Lower leg skin (tissue), 4 donors: ENCODE data around the gene OR10X1. TPM values are rescaled to one million over a fixed set of nuclear protein-coding genes. Genes with fewer than 3 reads are reported as not detected.

Experiments
- DNase-seq, 2 donors: peaks; one replicate each; pipeline ENCODE4 v3.0.0-alpha.2; 2019; ENCODE audit warnings: low spot score in 2 of 2
- H3K4me3 ChIP-seq: fragments of 200-600 bp; sonication (generic); 2 replicates; pipeline ENCODE4 v1.5.1; 2017; ENCODE audit warnings: mild to moderate bottlenecking, low read depth; ENCODE audit not compliant: poor library complexity, severe bottlenecking
- CTCF ChIP-seq, 3 donors: fragments of 450-650 bp; IDR thresholded peaks; one replicate each; pipeline ENCODE4 v1.5.1; 2016; ENCODE audit warnings: antibody characterized with exemption in 3 of 3, mild to moderate bottlenecking in 3 of 3, moderate library complexity in 2 of 3
- POLR2A ChIP-seq, 2 donors: fragments of 450-650 bp; IDR thresholded peaks; one replicate each; pipeline ENCODE4 v1.6.1; 2016 to 2017; ENCODE audit warnings: antibody characterized with exemption in 2 of 2, mild to moderate bottlenecking in 1 of 2, moderate library complexity in 1 of 2
- WGBS, 2 donors: methylation state at CpG; one replicate each; pipeline ENCODE4 v1.1.5; 2018; 5-methylcytosine and 5-hydroxymethylcytosine counted together
- intact Hi-C: fragments of 100-400 bp; cut with DNase I; formaldehyde crosslinking; loops from one replicate; pipeline ENCODE4 v1.15.0; 2023; ENCODE audit warnings: low total_unique reads
- total RNA-seq, 4 donors: library from RNA; depleted of rRNA; stranded (reverse); fragments of >200 nt; gene quantifications; one replicate each; pipeline ENCODE4 v1.1.0, GENCODE V29; 2016

Gene OR10X1
- total RNA-seq, 4 donors from 2014 or later = not detected

GRCh38 chr1:158564608-158565007 is 15.1 kb downstream of the OR10X1 start:
- no peak for TF ChIP-seq CTCF (IDR thresholded peaks at IDR 0.05)
- TF ChIP-seq POLR2A (IDR thresholded peaks at IDR 0.05) = no peak
- no peak for DNase-seq
- intact Hi-C loops = no loop called here
- 48 to 63% methylated on average over 2 of the region's 2 CpGs for WGBS, 2 donors
- H3K4me3 ChIP-seq = no peak overlapping the region

- no peak for DNase-seq
- H3K4me3 ChIP-seq = no peak overlapping the region
- intact Hi-C loops = no loop called here
- 75 to 81% methylated on average over 2 of the region's 2 CpGs for WGBS, 2 donors
- no peak for TF ChIP-seq CTCF (IDR thresholded peaks at IDR 0.05)
- no peak for TF ChIP-seq POLR2A (IDR thresholded peaks at IDR 0.05)
These were observed 15.8 kb downstream of the OR10X1 start for GRCh38 chr1:158563853-158564252.

GRCh38 chr1:158559696-158560095 is 20.0 kb downstream of the OR10X1 start:
- no peak overlapping the region for H3K4me3 ChIP-seq
- no peak for DNase-seq
- intact Hi-C loops = no loop called here
- WGBS, 2 donors = 58 to 64% methylated on average over 1 of the region's 1 CpG
- TF ChIP-seq POLR2A (IDR thresholded peaks at IDR 0.05) = no peak
- TF ChIP-seq CTCF (IDR thresholded peaks at IDR 0.05) = no peak

GRCh38 chr1:158554352-158554751 is 25.3 kb downstream of the OR10X1 start, which contains the start of gene OR6Y1:
Gene OR6Y1, minus strand, starts transcription at chr1:158554405. Its CDS starts 6,300 bp downstream, at chr1:158548105.
- WGBS, 2 donors = 70 to 71% methylated on average over 3 of the region's 3 CpGs
- H3K4me3 ChIP-seq = no peak within 1 kb of the TSS
- intact Hi-C loops = no loop called here
- no peak for DNase-seq
- TF ChIP-seq CTCF (IDR thresholded peaks at IDR 0.05) (no peak), POLR2A (IDR thresholded peaks at IDR 0.05) (no peak)

GRCh38 chr1:158552296-158552695 is 27.4 kb downstream of the OR10X1 start:
- WGBS, 2 donors = 60 to 71% methylated on average over 1 of the region's 1 CpG
- no peak overlapping the region for H3K4me3 ChIP-seq
- no peak for DNase-seq
- intact Hi-C loops = loop anchor here (2.0 kb wide), 1 partner anchor 45 kb away; no protein-coding TSS in a partner anchor
- TF ChIP-seq CTCF (IDR thresholded peaks at IDR 0.05) (no peak), POLR2A (IDR thresholded peaks at IDR 0.05) (no peak)

GRCh38 chr1:158547533-158547932 is 32.2 kb downstream of the OR10X1 start:
- no peak for DNase-seq
- WGBS, 2 donors = 92 to 97% methylated on average over 2 of the region's 2 CpGs
- TF ChIP-seq CTCF (IDR thresholded peaks at IDR 0.05) (no peak), POLR2A (IDR thresholded peaks at IDR 0.05) (no peak)
- intact Hi-C loops = no loop called here
- H3K4me3 ChIP-seq = no peak overlapping the region
